COLO829 (cell line): ENCODE data around the gene ZFYVE21.
"Not testable (repeated sequence)": the region's sequence is repeated elsewhere in the genome, so short reads cannot be mapped to it uniquely, and the experiment has no call there.

Source experiments
- DNase-seq: peaks from one replicate; pipeline ENCODE4 v3.0.0; 2012; ENCODE audit warnings: low spot score

Gene ZFYVE21

DNA sequence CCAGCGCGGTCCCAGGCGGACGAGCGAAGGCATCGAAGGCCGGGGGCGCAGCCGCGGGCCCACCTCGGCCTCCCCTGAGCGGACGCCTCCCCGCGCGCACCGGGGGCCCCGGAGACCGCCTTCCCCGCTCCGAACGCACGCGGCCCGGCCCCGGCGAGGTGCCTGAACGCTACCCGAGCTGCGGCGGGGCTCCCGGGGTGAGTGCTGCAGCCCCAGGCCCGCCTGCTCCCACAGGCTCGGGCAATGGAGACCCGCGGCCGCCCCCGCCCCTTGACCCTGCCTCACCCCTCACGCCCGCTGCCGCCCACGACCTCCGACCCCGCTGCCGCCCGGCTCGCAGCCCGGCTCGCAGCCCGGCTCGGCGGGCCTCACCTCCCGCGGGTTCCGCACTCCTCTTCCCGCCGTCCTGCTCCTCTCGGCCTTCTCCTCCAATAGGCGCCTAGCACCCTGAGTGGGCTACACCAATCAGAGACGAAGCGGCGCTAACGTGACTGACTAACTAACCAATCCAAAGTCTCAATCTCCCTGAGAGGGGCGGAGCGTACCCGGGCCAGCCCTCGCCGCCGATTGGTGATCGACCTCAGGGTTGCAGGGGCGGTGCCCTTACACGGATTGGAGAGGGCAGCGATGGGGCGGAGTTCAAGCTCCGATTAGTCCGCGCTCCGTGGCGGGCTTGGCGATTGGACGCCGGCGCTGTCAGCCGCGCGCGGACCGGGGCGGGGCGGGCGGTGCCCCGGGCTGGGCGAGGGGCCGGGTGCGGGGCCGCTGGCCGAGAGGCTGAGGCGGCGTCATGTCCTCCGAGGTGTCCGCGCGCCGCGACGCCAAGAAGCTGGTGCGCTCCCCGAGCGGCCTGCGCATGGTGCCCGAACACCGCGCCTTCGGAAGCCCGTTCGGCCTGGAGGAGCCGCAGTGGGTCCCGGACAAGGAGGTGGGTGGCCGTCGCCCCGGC, at the start of gene ZFYVE21, which contains the start of gene XRCC3:
TSS of gene ZFYVE21 (plus strand) at position 759 of the 949 bp plus-strand sequence. CDS start at position 791, 32 bp downstream.
TSS of gene XRCC3 (minus strand) at position 400 of the 949 bp plus-strand sequence. CDS start 4,364 bp downstream, outside the sequence.
- peak; percentile 100 for DNase-seq

GRCh38 chr14:103667671-103668070, 47.9 kb upstream of the ZFYVE21 start:
- DNase-seq = no peak

DNA sequence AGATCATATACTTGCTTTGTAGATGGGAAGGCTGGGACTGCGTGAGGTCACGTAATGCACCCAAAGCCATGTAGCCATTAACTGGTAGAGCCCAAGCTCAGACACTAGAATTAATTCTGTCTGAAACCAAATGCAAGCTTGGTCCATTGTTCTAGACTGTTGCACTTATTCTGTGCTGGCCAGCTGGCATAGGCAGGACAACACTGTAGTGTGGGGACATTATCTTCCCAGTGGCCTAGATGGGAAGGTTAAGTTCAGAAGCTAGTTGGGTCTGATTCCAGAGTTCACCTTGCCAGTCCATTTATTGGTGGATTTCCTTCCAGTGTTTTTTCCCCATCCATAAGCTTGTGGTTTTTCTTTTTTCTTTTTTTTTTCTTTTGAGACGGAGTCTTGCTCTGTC, 47.5 kb upstream of the ZFYVE21 start:
- no peak for DNase-seq

GRCh38 chr14:103669370-103669769, 46.2 kb upstream of the ZFYVE21 start:
- DNase-seq = no peak

DNA sequence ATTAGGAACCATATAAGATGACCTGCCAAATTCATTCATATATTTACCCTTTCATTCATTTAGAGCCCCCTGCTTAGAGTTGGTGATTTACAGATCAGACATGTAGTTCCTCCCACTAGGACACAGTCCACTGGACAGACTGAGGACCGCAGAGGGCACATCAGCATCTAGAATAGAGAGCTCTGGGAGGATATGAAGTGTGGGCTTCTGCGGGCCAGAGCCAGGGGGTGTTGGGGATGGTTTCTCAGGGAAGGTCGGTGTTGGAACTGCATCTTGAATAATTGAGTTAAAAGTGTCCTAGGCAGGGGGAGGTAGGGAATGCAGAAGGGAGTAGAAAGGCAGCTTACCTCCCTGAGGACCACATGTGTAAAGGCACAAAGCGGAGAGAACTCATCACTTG, 43.7 kb upstream of the ZFYVE21 start:
- DNase-seq = no peak

GRCh38 chr14:103675957-103676356, 39.7 kb upstream of the ZFYVE21 start:
- no peak for DNase-seq

- DNase-seq = no peak
These were observed 38.5 kb upstream of the ZFYVE21 start for GRCh38 chr14:103676881-103677675.

- peak; percentile 28 for DNase-seq
These were observed 36.3 kb upstream of the ZFYVE21 start for GRCh38 chr14:103679351-103679750.

DNA sequence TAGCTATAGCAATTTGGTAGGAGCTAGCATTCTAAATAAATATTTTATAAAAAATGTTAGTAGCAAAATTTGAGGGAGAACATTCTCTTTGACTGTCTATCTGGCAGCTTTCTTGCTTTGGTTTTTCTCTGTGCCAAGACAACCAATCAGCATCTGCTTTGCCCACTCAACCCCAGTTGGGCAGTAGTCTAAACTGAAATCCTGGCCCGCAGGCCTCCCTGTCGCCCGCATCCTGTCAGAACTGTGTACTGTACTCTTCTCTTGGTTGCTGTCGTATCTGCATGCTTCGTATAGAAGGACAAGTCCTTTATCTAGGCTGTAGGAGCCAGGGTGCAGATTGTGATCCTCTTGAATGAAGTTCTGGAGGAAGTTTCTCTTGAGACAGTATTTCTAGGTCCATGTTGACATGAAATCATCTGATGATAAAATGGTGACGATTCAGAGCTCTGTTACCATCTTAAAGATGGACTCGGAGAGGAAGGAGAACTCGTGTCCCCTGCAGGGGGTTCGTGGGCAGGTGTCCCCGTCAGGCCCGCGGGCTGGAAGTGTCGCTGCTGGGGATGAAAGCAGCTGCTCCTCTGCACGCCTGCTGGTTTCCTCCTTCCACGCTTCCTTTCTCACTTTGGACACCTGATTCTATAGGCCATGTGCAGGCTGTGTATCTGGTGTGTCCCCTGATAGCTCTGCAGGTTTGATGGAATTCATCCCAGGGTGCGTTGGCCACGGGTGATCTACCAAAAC, 34.9 kb upstream of the ZFYVE21 start:
- DNase-seq = no peak

DNA sequence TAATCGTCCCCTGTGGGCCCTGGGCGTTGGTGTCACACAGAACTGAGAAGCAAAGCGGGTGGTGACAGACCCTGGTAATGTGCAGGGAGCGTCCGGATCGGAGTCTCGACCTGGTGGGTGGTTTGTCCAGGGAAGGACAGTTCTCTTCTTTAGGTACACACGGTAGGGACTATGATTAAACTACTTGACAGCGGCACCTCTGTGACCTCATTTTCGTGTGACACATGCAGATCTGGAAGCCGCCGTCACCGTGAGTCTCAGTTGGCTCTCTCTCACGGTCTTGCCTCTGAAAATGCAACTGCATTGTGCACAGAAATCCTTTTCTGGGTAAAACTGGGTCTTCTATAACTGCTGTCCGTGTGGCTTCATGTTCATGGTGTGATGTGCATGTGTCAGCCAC, 32.5 kb upstream of the ZFYVE21 start:
- no peak for DNase-seq

- DNase-seq = no peak
These were observed 31.1 kb upstream of the ZFYVE21 start for GRCh38 chr14:103684471-103684870.

GRCh38 chr14:103684871-103685270, 30.7 kb upstream of the ZFYVE21 start:
- DNase-seq = no peak

DNA sequence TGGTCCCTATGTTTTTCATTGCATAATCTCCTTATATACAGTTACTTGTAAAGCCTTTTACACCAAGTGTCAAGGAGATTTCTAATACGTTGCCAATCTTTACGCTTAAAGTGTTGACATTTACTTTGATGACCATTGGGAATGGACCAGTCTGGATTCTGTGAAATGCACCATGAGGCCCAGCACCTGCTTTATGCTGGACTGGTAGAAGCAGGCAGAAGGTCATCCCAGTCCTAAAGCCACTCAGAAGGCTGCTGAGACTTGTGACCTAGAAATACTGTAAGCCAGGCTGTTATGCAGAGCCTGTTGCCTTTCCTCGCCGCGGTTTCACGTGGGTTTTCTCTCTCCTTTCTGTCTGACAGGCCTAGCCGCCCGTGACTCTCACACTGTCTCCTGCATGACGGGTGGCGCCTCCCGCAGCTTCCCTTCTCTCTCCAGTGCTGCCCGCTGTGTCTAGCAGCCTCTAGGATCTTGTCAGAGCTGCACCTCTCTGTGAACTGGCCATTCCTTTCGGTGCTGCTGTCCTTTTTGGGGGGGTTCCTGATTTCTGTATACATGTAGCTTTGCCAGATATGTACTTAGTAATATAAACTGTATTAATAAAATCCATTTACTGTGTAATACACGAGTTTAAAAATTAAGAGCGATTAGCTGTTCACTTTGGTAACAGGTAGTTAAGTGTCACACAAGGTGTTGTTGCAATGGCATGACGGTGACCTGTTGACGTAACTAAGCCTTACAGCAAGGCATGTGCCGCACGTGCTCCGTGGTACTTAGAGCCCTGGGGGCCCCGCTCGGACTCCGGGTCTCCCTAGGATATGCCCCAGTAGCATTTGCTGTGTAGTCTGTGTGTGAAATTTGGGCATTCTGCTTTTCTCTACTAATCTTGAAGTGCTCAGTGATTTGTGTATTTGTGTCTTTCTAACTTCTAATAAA, 30.1 kb upstream of the ZFYVE21 start:
- DNase-seq = no peak

DNA sequence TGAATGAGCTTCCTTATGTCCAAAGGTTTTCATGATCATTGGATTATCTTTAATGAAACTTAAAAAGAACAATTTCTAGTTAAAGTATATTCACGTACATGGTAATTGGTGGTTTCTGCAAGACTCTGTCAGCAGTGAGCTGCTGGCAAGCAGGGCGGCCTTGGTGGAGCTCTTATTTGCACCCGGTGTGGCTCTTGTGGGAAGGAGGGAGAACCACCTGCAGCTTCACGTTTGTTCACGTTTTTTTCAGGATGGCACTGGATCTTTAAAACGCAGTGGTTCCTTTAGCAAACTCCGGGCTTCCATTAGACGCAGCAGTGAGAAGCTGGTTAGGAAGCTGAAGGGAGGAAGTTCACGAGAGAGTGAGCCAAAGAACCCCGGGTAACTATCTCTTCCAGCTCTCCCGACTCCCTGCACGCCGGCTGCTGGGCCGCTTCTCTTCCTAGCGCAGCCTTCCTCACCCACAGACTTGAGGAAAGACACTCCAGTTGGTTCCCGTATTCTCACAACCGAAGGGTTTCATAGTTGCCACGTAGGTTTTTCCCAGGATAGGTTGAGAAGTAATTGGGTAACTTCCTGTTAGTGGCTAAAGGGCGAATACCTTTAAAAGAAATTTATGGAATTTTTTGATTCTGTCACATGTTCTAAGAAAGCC, 28.7 kb upstream of the ZFYVE21 start:
- DNase-seq = no peak

- DNase-seq = no peak
These were observed 27.9 kb upstream of the ZFYVE21 start for GRCh38 chr14:103687712-103688111.

GRCh38 chr14:103688441-103688840, 27.2 kb upstream of the ZFYVE21 start:
- DNase-seq = no peak

DNA sequence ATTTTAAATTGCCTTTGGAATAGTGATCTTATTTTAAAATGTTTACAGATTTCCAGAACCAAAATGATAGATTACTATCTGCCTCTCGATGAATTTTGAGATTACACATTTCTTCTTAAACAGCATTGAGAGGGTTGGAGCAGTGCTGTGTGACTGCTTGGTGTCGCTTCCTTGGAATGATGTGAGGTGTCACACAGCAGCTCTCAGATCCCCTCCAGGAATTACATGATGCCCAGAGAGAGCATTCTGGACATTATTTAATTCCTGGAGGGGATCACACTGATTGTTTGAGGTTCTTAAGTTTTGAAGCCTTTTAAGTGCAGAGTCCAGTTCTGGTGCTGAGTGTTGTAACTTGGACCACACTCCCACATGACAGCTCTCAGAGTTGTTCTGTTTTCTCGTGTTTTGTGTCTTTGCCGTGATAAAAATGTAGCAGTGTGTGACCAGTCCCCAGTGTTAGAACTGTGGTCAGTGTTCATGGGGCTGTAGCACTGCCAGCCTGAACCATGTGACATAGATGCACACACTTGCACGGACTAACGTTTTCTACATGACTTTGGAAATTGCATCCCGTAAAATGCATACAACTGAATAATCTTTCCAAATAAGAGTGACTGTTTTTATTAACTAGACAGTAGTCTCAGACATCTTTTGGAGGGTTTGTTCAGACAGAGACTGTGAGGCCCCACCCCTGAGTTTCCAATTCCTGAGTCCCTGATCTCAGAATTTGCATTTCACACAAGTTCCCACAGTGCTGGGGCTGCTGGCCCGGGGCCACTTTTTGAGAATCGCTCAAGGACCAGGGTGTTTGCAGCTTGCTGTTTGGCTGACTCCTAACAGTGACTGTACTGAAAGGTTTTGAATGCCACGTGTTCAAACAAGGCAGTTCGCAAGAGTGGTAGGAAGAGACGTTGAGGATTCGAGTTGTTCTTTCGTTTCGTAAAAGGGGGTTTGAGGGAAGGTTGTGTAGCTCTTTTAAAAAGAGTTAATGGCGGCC, 26.4 kb upstream of the ZFYVE21 start:
- DNase-seq = peak; percentile 52

DNA sequence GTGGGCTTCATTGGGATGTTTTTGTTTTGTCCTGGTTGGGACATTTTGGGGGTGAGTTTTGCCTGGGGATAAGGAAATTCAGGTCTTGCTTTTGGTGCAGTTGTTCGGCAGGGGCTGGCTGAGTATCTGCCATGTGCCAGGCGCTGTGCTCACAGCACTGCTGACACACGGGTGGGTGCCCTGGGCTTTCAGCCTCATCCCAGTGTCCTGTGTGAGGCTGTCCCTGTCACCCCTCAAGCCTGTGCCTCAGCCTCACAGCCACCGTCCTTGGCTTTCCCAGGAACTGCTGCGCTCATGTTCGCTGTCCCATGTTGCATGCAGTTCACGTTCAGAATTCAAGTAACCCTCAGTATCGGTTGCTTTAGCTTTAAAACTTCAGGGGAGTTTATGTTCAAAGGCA, 25.3 kb upstream of the ZFYVE21 start:
- DNase-seq = no peak

GRCh38 chr14:103691655-103692054, 24.0 kb upstream of the ZFYVE21 start:
- not testable (repeated sequence) for DNase-seq
